NCI-H128 (cell line): ENCODE results near the gene CATSPER4.

ENCODE experiments used
- DNase-seq: peaks from one replicate; lab custom pipeline; 2025; ENCODE audit not compliant: unreplicated experiment; lab: John Stamatoyannopoulos, UW

Gene CATSPER4

GRCh38 chr1:26234644-26235370 is 44.4 kb downstream of the CATSPER4 start:
- no peak for DNase-seq

- no peak for DNase-seq
These were observed 47.0 kb downstream of the CATSPER4 start for GRCh38 chr1:26237230-26237966.

- DNase-seq: no peak
These were observed 49.5 kb downstream of the CATSPER4 start for GRCh38 chr1:26239936-26240335.
